Dendritic cell treated with granulocyte-macrophage colony-stimulating factor and Interleukin-4, amounts not matched to agents 40 ng/mL and 50 ng/mL, for 4 days (primary cell): ENCODE measurements around the gene NID2.

Source experiments
- H3K27ac Mint-ChIP-seq: one replicate; pipeline ENCODE4 v1.8.0; 2022; ENCODE audit warnings: mild to moderate bottlenecking, mixed read lengths
- H3K27me3 Mint-ChIP-seq: one replicate; pipeline ENCODE4 v1.8.0; 2022; ENCODE audit warnings: mild to moderate bottlenecking, mixed read lengths
- H3K36me3 Mint-ChIP-seq: one replicate; pipeline ENCODE4 v1.8.0; 2022; ENCODE audit warnings: low read depth, mixed read lengths
- H3K4me1 Mint-ChIP-seq: one replicate; pipeline ENCODE4 v1.8.0; 2022; ENCODE audit warnings: low read depth, mixed read lengths
- H3K4me3 Mint-ChIP-seq: one replicate; pipeline ENCODE4 v1.8.0; 2022; ENCODE audit warnings: mild to moderate bottlenecking, moderate library complexity, mixed read lengths
- H3K9me3 Mint-ChIP-seq: one replicate; pipeline ENCODE4 v1.8.0; 2022; ENCODE audit warnings: mixed read lengths
- intact Hi-C: fragments of 100-400 bp; cut with micrococcal nuclease; formaldehyde crosslinking; loops from one replicate; pipeline ENCODE4 v1.15.0; 2022

The NID2 gene

DNA sequence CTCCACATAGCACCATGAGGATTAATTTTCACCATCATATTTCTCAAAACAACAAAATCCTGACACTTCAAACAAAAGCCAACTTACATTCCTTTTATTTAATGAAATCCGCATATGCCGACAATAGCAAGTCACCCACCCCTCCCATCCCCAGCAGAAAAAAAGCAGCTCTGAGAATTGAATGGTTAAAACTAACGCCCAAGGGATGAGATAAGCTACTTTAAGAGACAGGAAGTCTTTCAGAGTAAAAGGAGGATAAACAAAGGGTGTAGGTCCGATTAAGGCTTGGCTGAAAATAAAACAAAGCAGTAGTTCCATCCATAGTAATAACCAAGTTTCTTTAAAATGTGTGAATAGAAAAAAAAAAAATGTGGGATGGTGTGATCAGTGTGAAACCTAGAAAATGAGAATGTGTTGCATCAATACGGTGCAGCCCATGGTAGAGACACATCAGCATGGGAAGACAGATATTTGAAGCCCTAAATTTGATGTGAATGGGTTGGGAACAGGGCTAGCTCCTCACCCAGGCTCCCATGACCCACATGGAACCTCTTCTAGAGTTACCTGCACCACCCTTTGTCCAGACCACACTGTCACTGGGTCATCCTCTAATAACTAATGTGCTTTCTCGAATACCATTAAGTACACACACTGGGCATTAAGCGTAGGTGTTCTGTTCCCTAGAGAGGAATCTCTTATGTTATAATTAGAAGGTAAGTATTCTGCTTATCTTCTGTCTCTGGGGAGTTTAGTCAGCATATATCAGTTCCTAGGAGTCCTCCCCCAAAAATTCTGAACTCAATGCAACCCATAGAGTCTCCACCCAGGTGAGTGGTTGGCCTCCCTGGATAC, 47.8 kb downstream of the NID2 start:
- H3K4me3 Mint-ChIP-seq: no peak overlapping the region
- no peaks in the 10 kb centered on the region for H3K9me3 Mint-ChIP-seq
- peaks cover 9% of the 10 kb centered on the region for H3K27me3 Mint-ChIP-seq
- no peaks in the 10 kb centered on the region for H3K36me3 Mint-ChIP-seq
- no peak overlapping the region for H3K27ac Mint-ChIP-seq
- peaks cover 8% of the 10 kb centered on the region for H3K4me1 Mint-ChIP-seq
- intact Hi-C loops: no loop called here

DNA sequence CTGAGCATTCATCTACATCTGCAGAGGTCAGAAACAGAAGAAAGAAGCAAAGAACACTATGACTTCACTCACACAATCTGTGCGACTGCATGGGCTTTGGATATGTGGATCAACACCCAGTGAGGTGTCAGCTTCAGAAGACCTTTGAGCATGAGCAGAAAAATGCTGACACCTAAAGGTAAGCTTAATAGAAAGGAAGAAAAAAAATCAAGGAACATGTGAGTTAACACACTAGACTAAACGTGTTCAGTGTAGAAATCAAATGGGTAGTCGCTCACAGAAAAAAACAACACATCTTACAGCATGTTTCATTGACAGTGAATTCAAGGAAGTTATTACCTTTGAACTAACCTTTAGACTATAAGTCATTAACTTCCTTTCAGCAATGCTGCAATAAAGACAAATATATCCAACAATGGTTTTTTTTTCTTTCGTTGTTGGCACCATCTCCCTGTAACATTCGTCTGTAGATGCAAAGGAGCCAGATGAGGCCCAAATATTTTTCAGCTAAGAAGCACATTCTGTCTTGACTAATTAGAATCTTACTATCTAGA, 48.6 kb downstream of the NID2 start:
- intact Hi-C loops: no loop called here
- H3K27ac Mint-ChIP-seq: no peak overlapping the region

DNA sequence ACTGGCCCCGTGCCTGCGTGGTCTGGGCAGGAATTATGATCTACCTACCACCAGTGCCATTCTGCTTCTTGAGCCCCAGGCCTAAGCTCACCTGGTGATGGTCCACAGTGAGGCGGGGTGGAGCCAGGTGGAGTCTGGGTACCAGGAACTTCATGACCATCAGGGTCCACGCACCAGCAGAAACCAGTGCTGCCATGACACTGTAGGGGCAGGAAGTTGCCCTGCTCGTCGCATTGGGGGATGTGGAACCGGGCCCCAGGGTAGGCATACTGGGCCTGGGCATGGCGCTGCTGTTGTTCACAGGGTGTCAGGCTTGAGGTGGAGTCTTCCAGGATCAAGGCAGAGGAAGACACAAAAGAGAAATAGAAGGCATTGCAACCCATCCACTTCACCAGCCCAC, 49.9 kb downstream of the NID2 start:
- intact Hi-C loops: no loop called here
- H3K27ac Mint-ChIP-seq: no peak overlapping the region
- H3K36me3 Mint-ChIP-seq: no peaks in the 10 kb centered on the region
- H3K4me1 Mint-ChIP-seq: peaks cover 17% of the 10 kb centered on the region
- H3K4me3 Mint-ChIP-seq: no peak overlapping the region
- no peaks in the 10 kb centered on the region for H3K9me3 Mint-ChIP-seq
- peaks cover 9% of the 10 kb centered on the region for H3K27me3 Mint-ChIP-seq

More for the DNA sequence above, 48.6 kb downstream of the NID2 start:
- no peaks in the 10 kb centered on the region for H3K9me3 Mint-ChIP-seq
- H3K36me3 Mint-ChIP-seq: no peaks in the 10 kb centered on the region
- no peak overlapping the region for H3K4me3 Mint-ChIP-seq
- H3K27me3 Mint-ChIP-seq: peaks cover 9% of the 10 kb centered on the region
- peaks cover 8% of the 10 kb centered on the region for H3K4me1 Mint-ChIP-seq

DNA sequence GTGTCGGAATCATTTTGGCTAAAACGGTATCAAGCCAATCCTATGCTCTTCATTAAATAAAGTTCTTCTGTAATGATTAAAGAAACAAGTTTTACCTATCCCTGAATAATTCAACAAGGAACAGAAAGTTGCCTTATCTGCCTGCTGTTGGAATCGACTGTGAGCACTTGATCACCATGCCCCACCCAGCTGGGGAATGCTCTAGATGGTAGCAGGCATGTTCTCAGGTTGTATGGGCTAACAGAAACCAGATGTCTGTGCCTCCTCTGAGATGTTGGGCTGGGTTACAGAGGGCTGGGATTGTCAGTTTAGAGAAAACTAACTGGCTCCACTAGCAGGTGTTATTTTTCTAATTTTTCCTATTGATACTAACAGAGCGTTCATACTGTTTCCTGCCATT, 50.6 kb downstream of the NID2 start:
- Mint-ChIP-seq H3K9me3 (no peaks in the 10 kb centered on the region), H3K27me3 (peaks cover 9% of the 10 kb centered on the region), H3K27ac (no peak overlapping the region), H3K36me3 (no peaks in the 10 kb centered on the region), H3K4me3 (no peak overlapping the region), H3K4me1 (peaks cover 18% of the 10 kb centered on the region)
- intact Hi-C loops: no loop called here

DNA sequence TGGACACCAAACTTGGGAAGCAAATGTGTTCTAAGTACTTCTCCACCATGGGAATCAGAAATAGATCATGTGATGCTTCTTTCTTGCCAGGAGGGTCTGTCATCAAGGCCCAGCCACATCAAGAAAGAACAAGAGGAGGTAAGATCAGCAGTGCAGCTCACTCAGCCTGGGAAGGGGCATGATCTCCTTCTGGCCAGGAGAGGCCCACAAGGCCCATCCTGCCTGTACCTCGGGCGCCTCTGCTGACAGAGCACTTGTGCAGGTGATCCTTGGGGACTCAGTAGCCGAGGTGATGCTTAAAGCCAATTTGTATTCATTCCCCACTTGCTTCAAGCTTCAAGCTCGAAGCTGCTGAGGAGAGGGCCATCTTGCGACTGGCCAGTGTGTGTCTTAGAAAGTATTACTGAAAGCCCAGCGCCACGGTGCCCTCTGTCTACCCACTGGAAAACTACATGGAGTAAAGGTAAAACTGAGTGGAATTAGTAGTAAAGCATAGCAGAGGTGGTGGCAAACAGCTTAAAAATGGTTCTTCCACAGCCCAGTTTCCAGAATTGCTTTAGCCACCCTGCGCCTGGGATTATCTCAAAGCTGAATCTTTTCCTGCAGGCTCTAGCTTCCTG, 53.3 kb downstream of the NID2 start:
- H3K27me3 Mint-ChIP-seq: peaks cover 7% of the 10 kb centered on the region
- no peak overlapping the region for H3K27ac Mint-ChIP-seq
- peaks cover 18% of the 10 kb centered on the region for H3K4me1 Mint-ChIP-seq
- H3K36me3 Mint-ChIP-seq: peaks cover 13% of the 10 kb centered on the region
- no peak overlapping the region for H3K4me3 Mint-ChIP-seq
- no peaks in the 10 kb centered on the region for H3K9me3 Mint-ChIP-seq
- intact Hi-C loops: no loop called here

GRCh38 chr14:52014601-52015267, 54.1 kb downstream of the NID2 start:
- no peaks in the 10 kb centered on the region for H3K9me3 Mint-ChIP-seq
- H3K27ac Mint-ChIP-seq: no peak overlapping the region
- peaks cover 7% of the 10 kb centered on the region for H3K27me3 Mint-ChIP-seq
- intact Hi-C loops: no loop called here
- peaks cover 18% of the 10 kb centered on the region for H3K4me1 Mint-ChIP-seq
- peaks cover 21% of the 10 kb centered on the region for H3K36me3 Mint-ChIP-seq
- H3K4me3 Mint-ChIP-seq: no peak overlapping the region

DNA sequence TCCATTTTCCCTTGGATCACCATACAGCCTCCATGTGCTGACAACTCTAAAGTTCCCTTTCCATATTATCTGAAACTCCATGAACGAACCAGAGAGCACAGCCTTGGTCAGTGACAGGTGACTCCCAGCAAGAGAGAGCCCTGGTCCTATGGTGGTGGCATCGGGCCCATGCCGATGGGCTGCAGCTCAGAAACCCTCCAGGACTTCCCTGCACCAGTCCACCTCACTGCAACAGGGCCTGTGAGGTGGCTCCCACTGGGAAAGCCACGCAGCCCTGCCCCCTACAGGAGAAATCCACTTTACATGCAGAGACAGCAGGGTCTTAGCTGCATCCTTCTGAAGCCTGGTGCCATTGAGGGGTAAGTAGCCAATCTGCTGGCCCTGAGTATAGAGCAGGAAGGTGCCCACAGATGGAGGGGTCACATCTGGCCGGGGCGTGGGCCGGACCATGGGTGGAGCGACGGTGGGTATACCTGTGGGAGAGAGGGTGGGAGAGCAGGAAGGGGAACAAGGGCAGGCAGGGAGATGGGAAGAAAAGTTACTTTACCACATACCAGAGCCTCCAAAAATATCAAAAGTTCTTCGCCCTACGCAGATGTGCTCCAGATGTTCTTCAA, 54.8 kb downstream of the NID2 start:
- peaks cover 5% of the 10 kb centered on the region for H3K27me3 Mint-ChIP-seq
- intact Hi-C loops: no loop called here
- H3K4me3 Mint-ChIP-seq: no peak overlapping the region
- peaks cover 27% of the 10 kb centered on the region for H3K36me3 Mint-ChIP-seq
- H3K4me1 Mint-ChIP-seq: peaks cover 18% of the 10 kb centered on the region
- H3K9me3 Mint-ChIP-seq: no peaks in the 10 kb centered on the region
- H3K27ac Mint-ChIP-seq: no peak overlapping the region

- Mint-ChIP-seq H3K9me3 (no peaks in the 10 kb centered on the region), H3K4me1 (peaks cover 18% of the 10 kb centered on the region), H3K27me3 (peaks cover 5% of the 10 kb centered on the region), H3K4me3 (no peak overlapping the region), H3K36me3 (peaks cover 42% of the 10 kb centered on the region), H3K27ac (no peak overlapping the region)
- intact Hi-C loops: no loop called here
Observed at GRCh38 chr14:52012635-52013034, 56.2 kb downstream of the NID2 start.

DNA sequence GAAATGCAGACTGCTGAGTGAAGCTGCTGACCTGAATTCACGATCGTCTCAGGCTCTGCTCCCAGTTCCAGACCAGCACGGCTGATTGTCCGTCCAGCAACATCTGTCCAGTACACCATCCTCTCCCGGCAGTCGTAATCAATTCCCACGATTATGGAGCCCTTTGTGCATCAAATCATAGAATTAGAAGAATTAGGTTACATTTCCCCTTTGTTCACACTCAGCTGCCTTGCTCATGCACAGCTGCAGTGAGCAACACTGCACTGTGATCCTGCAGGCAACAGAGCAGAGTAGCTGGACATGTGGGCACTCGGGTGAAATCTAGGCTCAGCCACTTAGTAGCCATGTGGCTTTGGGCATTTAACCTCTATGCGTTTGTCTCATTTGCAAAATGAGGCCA, 57.3 kb downstream of the NID2 start:
- Mint-ChIP-seq H3K4me3 (no peak overlapping the region), H3K4me1 (peaks cover 12% of the 10 kb centered on the region), H3K27ac (no peak overlapping the region), H3K9me3 (no peaks in the 10 kb centered on the region), H3K27me3 (peaks cover 2% of the 10 kb centered on the region), H3K36me3 (peaks cover 49% of the 10 kb centered on the region)
- intact Hi-C loops: no loop called here

GRCh38 chr14:52010173-52010693, 58.6 kb downstream of the NID2 start:
- Mint-ChIP-seq H3K36me3 (peaks cover 62% of the 10 kb centered on the region), H3K4me3 (no peak overlapping the region), H3K4me1 (peaks cover 10% of the 10 kb centered on the region), H3K27ac (no peak overlapping the region), H3K9me3 (no peaks in the 10 kb centered on the region), H3K27me3 (no peaks in the 10 kb centered on the region)
- intact Hi-C loops: no loop called here

DNA sequence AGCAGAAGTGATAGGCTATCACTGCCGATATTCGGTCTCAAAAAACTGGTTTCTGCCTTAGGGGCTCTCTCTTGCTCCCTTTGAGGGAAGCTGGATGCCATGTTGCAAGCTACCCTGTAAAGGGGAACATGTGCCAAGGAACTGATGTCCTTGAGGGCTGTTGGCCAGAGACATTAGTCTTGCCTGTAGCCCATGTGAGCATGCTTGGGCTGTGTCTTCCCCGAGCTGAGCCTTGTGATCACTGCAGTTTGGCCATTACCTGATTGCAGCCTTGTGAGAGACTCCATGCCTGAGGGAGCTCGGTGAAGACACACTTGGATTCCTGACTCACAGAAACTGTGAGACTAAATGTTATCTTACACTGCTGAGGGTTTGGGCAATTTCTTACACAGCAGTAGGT, 60.7 kb downstream of the NID2 start:
- intact Hi-C loops: no loop called here
- Mint-ChIP-seq H3K27ac (no peak overlapping the region), H3K4me3 (no peak overlapping the region), H3K27me3 (no peaks in the 10 kb centered on the region), H3K36me3 (peaks cover 82% of the 10 kb centered on the region), H3K9me3 (no peaks in the 10 kb centered on the region), H3K4me1 (no peaks in the 10 kb centered on the region)

DNA sequence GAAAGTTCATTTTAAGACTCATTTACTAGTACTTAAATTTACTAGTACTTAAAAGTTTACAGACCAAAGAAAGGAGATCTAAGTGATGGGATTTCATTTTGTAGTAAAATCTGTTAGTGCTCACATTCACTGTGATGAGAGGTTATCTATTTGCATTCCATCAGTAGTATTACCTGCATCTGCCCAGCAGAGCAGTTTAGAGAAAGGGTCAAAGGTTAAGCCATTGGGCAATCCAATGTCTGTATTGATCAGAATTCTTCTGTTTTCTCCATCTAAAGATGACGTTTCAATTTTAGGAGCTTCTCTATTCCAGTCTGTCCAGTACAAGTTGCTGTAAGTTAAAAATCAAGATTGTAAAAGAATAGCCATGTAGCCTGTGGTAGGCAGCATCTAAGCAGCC, 61.2 kb downstream of the NID2 start:
- intact Hi-C loops: no loop called here
- no peak overlapping the region for H3K4me3 Mint-ChIP-seq
- no peaks in the 10 kb centered on the region for H3K9me3 Mint-ChIP-seq
- no peaks in the 10 kb centered on the region for H3K4me1 Mint-ChIP-seq
- H3K36me3 Mint-ChIP-seq: peaks cover 87% of the 10 kb centered on the region
- H3K27me3 Mint-ChIP-seq: no peaks in the 10 kb centered on the region
- H3K27ac Mint-ChIP-seq: no peak overlapping the region

- no peaks in the 10 kb centered on the region for H3K27me3 Mint-ChIP-seq
- H3K27ac Mint-ChIP-seq: no peak overlapping the region
- H3K9me3 Mint-ChIP-seq: no peaks in the 10 kb centered on the region
- H3K4me1 Mint-ChIP-seq: no peaks in the 10 kb centered on the region
- H3K4me3 Mint-ChIP-seq: no peak overlapping the region
- intact Hi-C loops: no loop called here
- peaks cover 91% of the 10 kb centered on the region for H3K36me3 Mint-ChIP-seq
Observed at GRCh38 chr14:52007211-52007610, 61.6 kb downstream of the NID2 start.
